OCI-LY7 (cell line): ENCODE data around the gene ING1. TPM values are rescaled to one million over a fixed set of nuclear protein-coding genes. Genes with fewer than 3 reads are reported as not detected.

Source experiments
- BruUV-seq: library from RNA; stranded (reverse); fragments of 400-500 nt; replicated peaks from 2 replicates; lab custom pipeline; 2021; lab: Mats Ljungman, UMichigan
- CTCF ChIA-PET: fragments of 300-600 bp; sonication (Branson Sonifier 250); formaldehyde crosslinking; loops from one replicate; lab custom pipeline; 2022; ENCODE audit warnings: antibody characterized with exemption; ENCODE audit not compliant: unreplicated experiment; lab: Charles Lee
- POLR2A ChIA-PET: fragments of 300-600 bp; sonication (Branson Sonifier 250); formaldehyde crosslinking; loops from one replicate; lab custom pipeline; 2022; ENCODE audit warnings: antibody characterized with exemption; lab: Charles Lee
- DNase-seq: peaks from one replicate; pipeline ENCODE4 v3.0.0-alpha.2; 2015; ENCODE audit warnings: low spot score
- H2AFZ ChIP-seq: fragments of 200-600 bp; sonication (generic), shearing (Covaris generic); 2 replicates; pipeline ENCODE4 v1.6.1; 2014; ENCODE audit warnings: mild to moderate bottlenecking, antibody characterized with exemption, low read length, moderate library complexity
- H3K27ac ChIP-seq: fragments of 200-600 bp; sonication (generic); 2 replicates; pipeline ENCODE4 v1.5.1; 2014; ENCODE audit warnings: mixed run types, low read depth, mild to moderate bottlenecking, moderate library complexity, low read length, inconsistent platforms; ENCODE audit not compliant: poor library complexity, severe bottlenecking
- H3K36me3 ChIP-seq: fragments of 200-600 bp; sonication (generic); 2 replicates; pipeline ENCODE4 v1.6.1; 2014; ENCODE audit warnings: mild to moderate bottlenecking, antibody characterized with exemption, low read length, moderate library complexity, mixed read lengths; ENCODE audit not compliant: insufficient read depth
- H3K4me1 ChIP-seq: fragments of 200-600 bp; sonication (generic); 2 replicates; pipeline ENCODE4 v1.5.1; 2014; ENCODE audit warnings: mild to moderate bottlenecking, low read length; ENCODE audit not compliant: insufficient read depth, poor library complexity, severe bottlenecking
- H3K4me2 ChIP-seq: fragments of 200-600 bp; sonication (generic); 2 replicates; pipeline ENCODE4 v1.6.1; 2014; ENCODE audit warnings: mild to moderate bottlenecking, low read length
- H3K4me3 ChIP-seq: fragments of 200-600 bp; sonication (generic); 2 replicates; pipeline ENCODE4 v1.5.1; 2014; ENCODE audit warnings: mild to moderate bottlenecking, low read depth, low read length; ENCODE audit not compliant: poor library complexity, severe bottlenecking
- H3K79me2 ChIP-seq: fragments of 200-600 bp; sonication (generic); 2 replicates; pipeline ENCODE4 v1.6.1; 2016; ENCODE audit warnings: low read depth, mild to moderate bottlenecking, low read length, moderate library complexity, mixed read lengths; ENCODE audit not compliant: insufficient read depth
- H3K9me2 ChIP-seq: fragments of 200-600 bp; sonication (generic); 2 replicates; pipeline ENCODE4 v1.6.1; 2016; ENCODE audit warnings: mild to moderate bottlenecking, low read length, mixed read lengths; ENCODE audit not compliant: insufficient read depth
- H3K9me3 ChIP-seq: fragments of 200-600 bp; sonication (generic); 2 replicates; pipeline ENCODE4 v1.6.1; 2014; ENCODE audit warnings: mild to moderate bottlenecking, mixed run types, low read length, mixed read lengths
- H4K20me1 ChIP-seq: fragments of 200-600 bp; sonication (generic); 2 replicates; pipeline ENCODE4 v1.6.1; 2014; ENCODE audit warnings: mild to moderate bottlenecking, antibody characterized with exemption, low read length, moderate library complexity, mixed read lengths; ENCODE audit not compliant: insufficient read depth
- CTCF ChIP-seq: fragments of 200-600 bp; sonication (generic); conservative IDR thresholded peaks from 2 replicates; pipeline ENCODE4 v1.5.1; 2014; ENCODE audit warnings: mild to moderate bottlenecking, antibody characterized with exemption, low read length, moderate library complexity, mixed read lengths
- EZH2phosphoT487 ChIP-seq: fragments of 200-600 bp; sonication (generic); IDR thresholded peaks from 2 replicates; pipeline ENCODE4 v1.6.1; 2018; ENCODE audit warnings: low read depth, borderline replicate concordance, mild to moderate bottlenecking, mixed run types, antibody characterized with exemption, low read length, moderate library complexity, mixed read lengths
- intact Hi-C: fragments of 100-400 bp; cut with micrococcal nuclease; formaldehyde crosslinking; loops from one replicate; pipeline ENCODE4 v1.10.0; 2022; ENCODE audit not compliant: unreplicated experiment
- total RNA-seq, 2 experiments: library from RNA; depleted of rRNA in 1 of 2; stranded (reverse); fragments of >200 nt in 1 of 2; shearing (Covaris generic) in 1 of 2; gene quantifications; 2 replicates each; pipeline ENCODE4 v1.2.3, GENCODE V29; 2014 to 2022

Gene ING1
- total RNA-seq, 2 experiments from 2014 or later: 9.6 to 14.7 TPM

GRCh38 chr13:110769097-110769496 is 55.6 kb downstream of the ING1 start:
- CTCF ChIA-PET: no interaction called here
- H2AFZ ChIP-seq: no peak overlapping the region
- H3K27ac ChIP-seq: no peak overlapping the region
- H3K9me3 ChIP-seq: no peaks in the 10 kb centered on the region
- intact Hi-C loops: no loop called here
- no peaks in the 10 kb centered on the region for H3K79me2 ChIP-seq
- TF ChIP-seq CTCF (no peak), EZH2phosphoT487 (no peak)
- no peak overlapping the region for H3K4me3 ChIP-seq
- no peak overlapping the region for H3K4me2 ChIP-seq
- no peaks in the 10 kb centered on the region for H3K9me2 ChIP-seq
- no peaks in the 10 kb centered on the region for H3K36me3 ChIP-seq
- POLR2A ChIA-PET: no interaction called here
- no TSS peak for BruUV-seq
- no peak for DNase-seq
- no peaks in the 10 kb centered on the region for H4K20me1 ChIP-seq
- H3K4me1 ChIP-seq: no peaks in the 10 kb centered on the region

GRCh38 chr13:110770678-110771077 is 57.2 kb downstream of the ING1 start:
- POLR2A ChIA-PET: no interaction called here
- no TSS peak for BruUV-seq
- intact Hi-C loops: no loop called here

More at GRCh38 chr13:110770678-110771077, 57.2 kb downstream of the ING1 start:
- no peaks in the 10 kb centered on the region for H3K4me1 ChIP-seq
- H3K4me2 ChIP-seq: no peak overlapping the region
- H2AFZ ChIP-seq: no peak overlapping the region
- no peaks in the 10 kb centered on the region for H4K20me1 ChIP-seq
- TF ChIP-seq CTCF (no peak), EZH2phosphoT487 (no peak)
- H3K9me3 ChIP-seq: no peaks in the 10 kb centered on the region
- H3K9me2 ChIP-seq: no peaks in the 10 kb centered on the region
- no peaks in the 10 kb centered on the region for H3K36me3 ChIP-seq
- no peak for DNase-seq
- H3K79me2 ChIP-seq: no peaks in the 10 kb centered on the region
- H3K27ac ChIP-seq: no peak overlapping the region
- CTCF ChIA-PET: no interaction called here
- no peak overlapping the region for H3K4me3 ChIP-seq
